Measurements from ENCODE around the gene EZH2.

EZH2 gene

DNA sequence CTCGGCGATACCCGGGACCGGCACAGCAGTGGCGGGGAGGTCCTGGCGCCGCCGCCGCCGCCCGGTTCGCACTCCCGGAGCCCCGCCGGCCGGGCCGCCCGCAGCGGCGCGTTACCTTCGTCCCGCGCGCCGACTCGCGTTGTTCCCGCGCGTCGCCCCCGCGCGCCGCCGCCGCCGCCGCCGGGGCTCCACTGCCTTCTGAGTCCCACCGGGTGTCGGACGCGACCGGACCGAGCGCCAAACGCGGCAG is at the start of gene EZH2:
TSS of gene EZH2 (minus strand) at position 243 of the 250 bp plus-strand sequence. CDS start 36,993 bp downstream, outside the sequence.
- DNase-seq, result no peak

DNA sequence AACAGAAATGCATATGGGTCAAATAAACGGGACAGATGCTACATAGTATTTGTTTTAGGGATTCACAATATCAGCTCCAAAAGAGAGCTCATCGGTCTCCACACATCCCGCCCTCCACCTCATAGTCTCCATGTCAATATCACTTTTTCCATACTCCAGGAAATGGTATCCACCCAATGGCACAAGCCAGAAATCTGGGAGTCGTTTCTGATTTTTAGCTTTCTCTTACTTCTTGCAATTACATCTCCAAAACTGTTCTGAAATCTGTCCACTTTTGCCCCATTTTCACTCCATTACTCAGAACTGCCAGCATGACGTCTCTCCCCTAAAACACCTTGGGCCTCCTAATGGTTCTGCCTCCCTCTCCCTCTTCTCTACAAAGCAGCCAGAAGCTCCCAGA is 47.4 kb upstream of the EZH2 start:
- DNase-seq, result no peak

DNA sequence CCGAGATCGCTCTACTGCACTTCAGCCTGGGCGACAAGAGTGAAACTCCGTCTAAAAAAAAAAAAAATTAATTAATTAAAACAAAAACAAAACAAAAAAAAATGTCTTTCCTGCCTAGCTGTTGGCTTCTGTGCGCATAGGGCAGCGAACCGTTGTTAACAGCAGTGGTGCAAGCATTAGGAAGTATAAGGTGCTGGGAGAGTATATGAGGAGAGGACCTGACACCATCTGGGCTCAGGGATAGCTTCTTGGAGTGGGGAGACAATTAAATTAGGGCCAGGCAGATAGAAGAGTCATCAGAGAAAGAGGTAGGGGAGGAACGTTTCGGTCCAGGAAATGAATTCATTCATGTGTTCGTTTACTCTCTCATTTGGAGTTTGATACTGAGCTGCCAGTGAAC is 46.2 kb upstream of the EZH2 start:
- DNase-seq, result no peak

DNA sequence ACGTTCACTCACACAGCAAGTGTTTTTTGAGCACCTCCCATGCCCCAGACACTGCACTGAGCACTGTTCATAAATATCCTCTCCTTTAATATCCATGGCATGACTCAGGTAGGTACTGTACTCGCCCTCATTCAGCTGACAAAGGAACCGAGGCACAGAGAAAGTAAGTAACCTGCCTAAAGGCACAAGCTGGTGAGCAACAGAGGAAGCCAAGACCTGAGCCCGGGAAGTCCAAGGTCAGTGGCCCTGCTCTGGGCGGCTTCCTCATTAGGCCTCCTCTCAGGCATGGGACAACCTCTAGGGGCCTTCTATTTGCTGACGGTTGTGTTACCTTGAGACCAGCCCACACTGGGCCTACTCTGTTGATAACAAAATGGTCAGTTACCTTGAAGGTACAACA is 45.1 kb upstream of the EZH2 start:
- no peak for DNase-seq

DNA sequence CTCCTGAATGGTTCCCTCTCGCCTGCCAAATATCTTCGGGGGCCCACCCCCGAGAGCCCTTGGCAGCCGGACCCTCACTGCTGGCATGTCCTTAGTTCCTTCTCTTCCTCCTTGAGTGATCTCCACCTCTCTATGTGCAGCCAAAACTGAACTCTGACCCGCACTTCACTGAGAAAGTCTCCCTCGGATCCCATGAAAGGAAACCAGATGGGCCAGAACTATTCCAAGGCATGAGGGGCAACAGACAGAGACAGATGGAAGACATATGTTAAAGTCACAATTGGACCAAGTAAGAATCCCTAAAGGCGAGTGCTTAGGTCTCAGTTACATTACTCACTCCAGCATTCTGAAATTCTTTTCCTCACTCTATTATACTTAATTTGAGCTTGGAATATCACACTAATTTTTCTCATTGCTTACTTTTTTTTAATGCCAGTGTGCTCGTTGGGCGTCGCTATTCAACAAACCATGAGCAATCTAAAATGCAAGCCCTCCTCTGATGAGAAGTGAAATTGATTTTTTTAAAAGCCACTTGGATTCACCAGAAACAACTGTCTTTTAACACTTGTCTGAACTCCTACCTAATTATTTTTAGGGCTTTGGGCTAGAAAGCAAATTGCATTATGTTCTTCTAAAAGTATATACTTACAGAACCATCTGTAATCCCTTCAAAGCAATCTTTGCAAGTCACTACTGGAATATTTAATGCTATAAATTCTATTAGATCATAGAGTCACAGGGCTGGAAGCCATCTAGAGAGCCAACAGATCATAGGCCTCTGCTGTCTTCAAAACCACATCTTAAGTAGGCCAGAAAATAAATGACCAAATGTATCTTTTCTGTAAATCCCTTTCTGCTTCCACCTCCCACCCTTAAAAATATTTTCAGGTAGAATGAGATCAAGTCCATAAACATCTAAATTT is 43.3 kb upstream of the EZH2 start:
- DNase-seq, result no peak

DNA sequence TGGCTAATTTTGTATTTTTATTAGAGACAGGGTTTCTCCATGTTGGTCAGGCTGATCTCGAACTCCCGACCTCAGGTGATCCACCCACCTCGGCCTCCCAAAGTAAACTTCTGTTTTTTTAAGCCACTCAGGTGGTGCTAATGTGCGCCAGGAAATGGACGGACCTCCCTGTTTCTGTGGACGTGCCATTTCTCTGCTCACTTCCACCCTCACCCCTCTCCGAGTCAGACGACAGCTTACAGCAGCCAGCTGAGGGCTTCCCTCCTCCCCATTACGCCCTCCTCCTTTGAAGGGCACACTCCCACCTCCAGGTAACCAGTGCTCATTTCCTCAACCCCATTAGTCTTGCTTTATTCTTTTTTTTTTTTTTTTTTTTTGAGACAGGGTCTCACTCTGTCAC is 41.7 kb upstream of the EZH2 start:
- DNase-seq, result no peak

DNA sequence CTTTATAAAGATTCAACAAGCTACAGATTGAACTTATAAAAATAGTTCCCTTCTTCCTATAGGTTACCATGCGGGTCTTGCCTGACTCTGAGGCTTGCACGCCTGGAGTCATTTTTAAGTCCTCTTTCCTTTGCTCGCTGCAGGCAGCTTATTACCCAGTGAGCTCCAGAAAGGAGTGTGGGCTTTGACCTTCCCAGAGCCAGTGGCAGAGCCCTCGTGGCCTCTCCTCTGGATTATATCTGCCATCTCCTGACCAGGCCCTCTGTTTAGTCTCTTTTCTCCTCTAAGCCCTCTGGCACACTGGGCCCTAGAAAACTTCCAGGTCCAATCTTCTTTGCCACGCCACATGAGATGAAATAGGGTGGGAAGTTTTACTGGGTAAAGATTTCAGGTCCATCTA is 39.9 kb upstream of the EZH2 start:
- DNase-seq, result no peak

DNA sequence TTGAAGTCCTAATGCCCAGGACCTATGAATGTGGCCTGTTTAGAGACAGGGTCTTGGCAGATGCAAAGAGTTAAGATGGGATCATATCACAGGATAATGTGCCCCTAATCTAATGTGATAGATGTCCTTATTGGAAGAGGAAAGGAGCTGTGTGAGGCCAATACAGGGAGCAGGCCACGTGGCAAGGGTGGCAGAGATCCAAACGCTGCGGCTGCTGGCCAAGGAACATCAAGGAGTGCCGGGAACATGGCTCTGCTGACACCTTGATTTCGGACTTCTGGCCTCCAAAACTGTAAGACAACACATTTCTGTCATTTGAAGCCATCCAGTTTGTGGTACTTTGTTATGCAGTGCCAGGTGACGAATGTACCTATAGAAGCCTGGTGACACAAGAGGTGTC is 37.7 kb upstream of the EZH2 start:
- DNase-seq, result no peak

DNA sequence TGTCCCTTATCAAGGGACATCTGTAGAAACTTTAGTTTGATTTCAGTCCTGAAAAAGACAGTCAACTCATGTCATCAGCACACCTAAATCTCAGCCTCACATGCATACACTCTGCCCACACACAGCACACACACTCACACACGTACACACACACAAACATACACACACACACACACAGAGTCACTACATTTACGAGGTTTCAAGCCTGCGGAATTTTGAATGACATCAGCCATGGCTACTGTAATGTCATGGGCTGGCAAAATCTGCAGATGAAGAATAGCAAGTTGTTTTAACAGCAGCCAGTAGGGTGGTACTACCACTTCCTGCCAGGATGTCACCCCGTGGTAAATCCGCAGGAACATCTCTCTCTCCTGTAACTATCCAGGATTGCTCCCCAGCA is 37.1 kb upstream of the EZH2 start:
- peak in 1 of 2 experiments; percentile 18 for DNase-seq

DNA sequence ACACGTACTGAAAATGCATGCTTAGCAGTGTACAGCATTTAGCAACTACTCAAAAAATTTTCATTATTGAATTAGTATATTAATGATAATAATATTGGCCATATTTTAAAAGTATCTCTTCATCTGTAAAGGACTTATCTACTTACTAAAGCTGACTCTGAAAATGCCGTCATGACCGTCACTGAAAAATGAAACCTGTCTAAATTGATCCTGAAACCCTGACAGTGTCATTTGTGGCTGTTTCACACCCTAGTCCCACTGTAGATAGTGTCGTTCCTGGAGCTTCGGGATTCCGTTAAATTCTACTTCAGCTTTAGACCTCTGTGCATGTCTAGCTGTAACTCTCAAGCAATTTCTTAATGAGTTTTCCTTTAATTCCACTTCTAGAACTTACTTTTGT is 35.8 kb upstream of the EZH2 start:
- DNase-seq, result peak in 1 of 2 experiments; percentile 3

DNA sequence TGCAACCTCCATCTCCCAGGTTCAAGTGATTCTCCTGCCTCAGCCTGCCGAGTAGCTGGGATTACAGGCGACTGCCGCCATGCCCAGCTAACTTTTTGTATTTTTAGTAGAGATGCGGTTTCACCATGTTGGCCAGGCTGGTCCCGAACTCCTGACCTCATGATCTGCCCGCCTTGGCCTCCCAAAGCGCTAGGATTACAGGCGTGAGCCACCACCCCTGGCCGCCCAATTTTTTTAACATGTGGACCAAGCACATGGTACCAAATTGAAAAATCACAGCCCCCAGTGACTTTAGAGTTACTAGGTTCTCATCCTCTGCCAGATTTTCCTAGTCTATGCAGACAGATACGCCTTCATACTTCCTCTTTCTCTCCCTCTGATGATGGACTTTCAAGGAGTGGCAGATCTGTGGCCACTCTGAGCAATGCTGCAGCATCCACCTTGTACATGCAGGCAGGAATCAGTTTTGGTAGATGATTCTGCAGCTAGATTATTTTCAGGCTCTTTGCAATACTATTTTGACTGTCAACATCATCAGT is 34.0 kb upstream of the EZH2 start:
- peak; percentile 4 to 6 for DNase-seq

DNA sequence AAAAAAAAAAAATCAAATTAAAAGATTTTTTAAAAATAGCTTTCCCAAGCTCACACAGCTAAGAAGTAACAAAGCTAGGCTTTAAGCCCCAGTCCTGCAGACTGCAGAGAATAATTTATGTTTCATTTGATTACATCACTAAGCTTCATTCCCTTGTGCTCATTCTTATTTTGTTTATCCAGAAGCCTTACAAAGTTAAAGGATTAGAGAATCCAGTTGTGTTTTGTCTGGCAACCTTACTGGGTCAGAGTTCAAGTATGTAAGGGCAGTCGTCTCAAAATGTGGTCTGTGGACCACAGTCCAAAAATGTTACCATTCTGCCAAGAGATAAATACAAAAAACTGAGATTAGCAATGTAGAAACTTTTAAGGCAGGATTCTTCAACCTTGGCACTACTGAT is 32.1 kb upstream of the EZH2 start:
- DNase-seq, result no peak

DNA sequence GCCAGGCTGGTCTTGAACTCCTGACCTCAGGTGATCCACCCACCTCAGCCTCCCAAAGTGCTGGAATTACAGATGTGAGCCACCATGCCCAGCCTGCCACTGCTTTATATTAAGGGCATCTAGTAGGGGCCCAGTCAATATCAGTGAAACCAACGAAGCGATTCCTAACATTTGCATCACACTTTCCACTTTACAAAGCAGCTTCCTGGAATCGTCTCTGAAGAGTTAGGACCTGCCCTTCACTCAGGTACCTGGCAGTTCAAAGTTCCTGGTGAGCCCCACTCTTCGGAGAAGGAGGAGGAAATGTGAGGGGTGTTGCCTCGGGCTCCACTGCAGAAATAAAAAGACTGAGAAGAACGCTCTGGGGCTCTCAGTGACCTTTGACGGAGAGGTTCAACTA is 31.1 kb upstream of the EZH2 start:
- peak; percentile 47 to 55 for DNase-seq

DNA sequence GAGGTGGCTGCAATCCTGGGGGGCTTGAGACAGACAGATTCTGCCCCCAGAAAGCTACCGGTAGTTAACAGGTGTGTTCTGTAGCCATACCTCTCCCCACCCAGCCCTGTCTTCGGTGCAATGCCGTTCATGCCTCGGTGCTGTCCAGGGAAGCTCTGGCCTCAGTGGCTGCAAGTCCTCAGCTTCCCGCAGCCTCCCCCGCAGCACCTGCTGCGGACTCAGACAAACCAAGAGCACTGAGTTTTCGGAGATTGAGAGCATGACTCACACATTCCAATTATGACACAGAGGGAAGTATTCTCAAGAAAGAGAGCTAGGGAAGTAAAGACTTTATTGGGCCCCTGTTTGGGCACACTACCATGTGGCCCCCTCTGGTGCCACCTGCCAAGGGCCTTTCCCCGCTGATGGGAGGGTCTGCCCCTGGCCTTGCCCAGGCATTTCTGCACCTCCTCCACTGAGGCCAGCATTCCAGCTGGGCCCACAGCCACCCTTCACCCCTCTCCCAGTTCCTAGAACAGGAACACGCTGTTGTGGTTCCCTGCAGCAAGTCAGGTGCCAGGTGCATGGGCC is 30.2 kb upstream of the EZH2 start:
- peak; percentile 78 to 79 for DNase-seq

DNA sequence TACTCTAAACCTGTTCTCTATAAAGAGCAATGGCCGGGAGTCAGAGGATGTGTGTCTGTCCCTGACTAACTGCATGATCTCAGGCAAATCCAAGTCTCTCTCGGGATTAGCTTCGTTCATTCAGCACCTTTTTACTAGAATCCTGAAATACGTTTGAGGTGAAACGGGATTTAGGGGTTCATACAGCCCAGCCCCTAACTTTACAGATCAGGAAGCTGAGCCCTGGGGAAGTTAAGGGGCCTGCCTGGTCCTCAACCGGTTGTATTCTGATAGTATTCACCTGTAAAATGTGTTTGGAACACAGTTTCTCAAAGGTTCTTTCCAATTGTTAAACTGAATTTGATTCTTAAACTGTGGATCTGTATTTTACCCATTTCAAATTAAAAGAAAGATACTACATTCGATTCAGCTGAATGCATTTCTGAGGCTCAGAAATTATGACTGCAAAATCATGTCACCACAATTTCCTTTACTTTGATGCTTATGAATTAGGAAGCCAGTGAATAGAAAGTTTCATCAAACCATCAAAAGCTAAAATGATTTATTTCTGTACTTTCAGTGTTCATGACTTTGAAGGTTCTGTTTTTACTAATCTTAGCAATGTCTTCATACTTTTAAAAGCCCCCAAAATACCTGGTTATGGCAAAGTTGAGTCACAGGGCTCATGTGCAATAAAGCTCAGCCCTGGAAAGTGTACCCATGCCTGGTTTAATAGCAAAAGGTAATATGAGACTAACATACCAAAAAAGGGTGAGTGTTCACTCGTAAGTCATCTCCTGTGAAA is 28.9 kb upstream of the EZH2 start:
- DNase-seq, result peak; percentile 41 to 55

DNA sequence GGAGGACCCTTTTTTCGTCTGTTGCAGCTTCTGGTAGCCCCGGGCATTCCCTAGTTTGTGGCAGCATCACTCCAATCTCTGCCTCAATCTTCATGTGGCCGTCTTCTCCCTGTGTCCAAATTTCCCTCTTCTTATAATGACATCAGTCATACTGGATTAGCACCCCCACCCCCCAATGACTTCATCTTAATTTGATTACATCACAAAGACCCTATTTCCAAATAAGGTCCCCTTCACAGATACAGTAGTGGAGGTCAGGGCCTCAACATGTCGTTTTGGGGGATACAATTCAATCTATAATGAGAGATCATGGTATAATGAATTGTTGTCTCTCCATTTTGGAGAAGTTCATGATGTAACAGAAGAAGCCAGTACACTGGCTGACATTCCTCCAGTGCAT is 28.1 kb upstream of the EZH2 start:
- peak; percentile 20 to 23 for DNase-seq

DNA sequence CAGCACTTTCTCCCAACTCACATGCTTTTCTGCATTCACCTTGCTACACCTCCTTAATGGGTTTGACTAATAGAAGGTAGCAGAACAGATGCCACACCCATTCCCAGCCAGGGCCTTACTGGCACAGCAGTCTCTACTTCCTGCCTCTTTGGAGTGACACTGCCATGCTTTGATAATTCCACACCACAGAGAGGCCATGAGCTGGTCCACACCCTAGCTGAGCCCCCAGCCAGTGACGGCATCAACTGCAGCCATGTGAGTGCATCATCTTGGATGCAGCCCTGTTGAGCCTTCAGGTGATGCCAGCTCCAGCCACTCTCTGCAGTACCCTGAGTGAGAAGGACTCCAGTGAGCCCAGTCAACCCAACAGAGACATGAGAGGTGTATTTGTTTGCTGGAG is 27.5 kb upstream of the EZH2 start:
- peak; percentile 53 for DNase-seq

DNA sequence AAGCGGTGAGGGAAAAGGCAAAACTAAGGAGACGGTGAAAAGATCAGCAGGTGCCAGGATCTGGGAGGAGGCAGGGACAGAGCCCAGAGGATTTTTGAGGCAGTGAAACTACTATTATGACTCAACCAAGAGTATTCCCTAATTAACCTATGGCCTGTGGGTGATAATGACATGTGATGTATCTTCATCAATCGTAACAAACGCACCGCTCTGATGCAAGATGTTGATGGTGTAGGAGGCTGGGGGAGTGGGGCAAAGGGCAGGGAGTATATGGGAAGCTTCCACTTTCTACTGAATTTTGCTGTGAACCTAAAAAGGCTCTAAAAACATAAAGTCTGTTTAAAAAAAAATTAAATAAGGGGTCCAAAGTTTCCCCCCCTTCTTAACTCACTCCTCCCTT is 25.5 kb upstream of the EZH2 start:
- peak in 1 of 2 experiments; percentile 12 for DNase-seq

DNA sequence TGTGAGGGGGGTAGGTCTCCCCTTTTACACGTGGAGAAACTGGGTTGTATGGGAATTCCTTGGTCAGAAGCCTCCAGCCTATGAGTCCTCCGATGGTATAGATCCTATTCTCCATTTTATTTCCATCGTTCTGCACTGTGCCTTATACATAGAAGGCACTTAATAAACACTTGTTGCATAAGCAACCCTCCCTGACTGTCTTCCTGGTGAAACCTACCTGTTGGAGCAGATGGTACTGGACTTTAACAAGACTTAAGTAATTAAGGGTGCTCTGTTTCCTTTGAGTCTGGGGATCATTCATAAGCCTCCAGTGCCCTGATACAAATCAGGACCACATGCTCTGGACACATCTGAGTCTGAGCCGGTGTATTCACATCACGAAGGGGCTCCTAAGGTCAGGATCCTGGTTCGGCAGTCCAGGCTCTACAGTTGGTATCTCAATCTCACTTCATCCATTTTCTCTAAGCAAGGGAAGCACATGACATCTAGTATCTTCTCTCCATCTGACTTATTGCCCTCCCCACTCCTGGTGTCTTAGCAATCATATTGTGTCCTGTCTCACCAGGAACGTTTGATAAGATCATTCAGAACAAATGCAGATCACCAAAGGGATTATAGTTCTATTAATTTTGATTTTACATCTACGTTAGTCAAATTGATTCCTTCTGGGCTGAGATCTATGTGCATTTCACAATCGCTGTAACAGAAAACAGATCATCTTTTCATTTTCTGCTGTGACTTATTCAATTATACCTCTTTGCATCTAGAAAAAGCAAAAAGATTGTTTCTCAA is 22.8 kb upstream of the EZH2 start:
- DNase-seq, result peak in 1 of 2 experiments; percentile 11

DNA sequence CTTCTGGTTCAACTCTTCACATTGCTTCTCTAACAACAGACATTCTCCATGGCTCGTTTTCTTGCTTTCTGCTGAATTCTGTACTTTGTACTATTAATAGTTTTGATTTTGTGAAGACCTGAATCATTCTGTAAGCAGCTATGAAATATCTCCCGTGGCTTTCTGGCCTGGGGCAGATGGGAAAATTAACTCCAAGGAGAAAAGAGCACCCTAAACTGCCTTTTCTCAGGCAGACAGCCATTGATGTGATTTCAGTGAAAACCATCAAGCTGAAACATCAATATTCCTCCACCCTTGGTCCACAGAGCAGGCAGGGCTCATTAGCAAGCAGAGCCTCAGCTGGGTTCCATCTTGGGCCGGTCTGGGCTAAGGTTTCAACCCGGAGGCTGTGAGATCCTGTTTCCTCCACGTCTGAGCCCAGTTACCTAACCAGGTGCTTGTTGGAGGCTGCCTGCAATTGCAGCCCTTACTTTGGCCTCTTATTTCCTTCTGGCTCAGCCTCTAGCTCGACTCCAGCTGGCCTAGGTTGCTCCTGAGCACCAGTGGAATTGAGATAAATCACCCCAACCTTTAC is 21.1 kb upstream of the EZH2 start:
- no peak for DNase-seq

DNA sequence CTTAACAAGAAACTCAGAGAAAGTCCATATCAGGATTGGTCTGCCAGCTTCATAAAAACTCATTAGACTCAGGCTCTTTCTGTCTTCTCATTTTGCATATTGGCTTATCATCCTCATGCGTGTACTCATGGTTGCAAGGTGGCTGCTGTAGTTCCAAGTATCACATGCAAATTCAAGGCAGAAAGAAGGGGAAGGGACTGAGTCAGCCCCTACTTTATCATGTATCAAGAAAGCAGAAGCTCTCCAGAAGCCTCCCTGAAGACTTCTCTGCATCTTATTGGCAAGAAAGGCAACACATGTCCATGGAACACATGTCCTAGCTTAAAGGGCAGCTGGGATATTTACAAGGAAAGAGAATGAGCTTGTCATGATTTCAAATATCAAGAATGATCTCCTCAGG is 19.4 kb upstream of the EZH2 start:
- no peak for DNase-seq

DNA sequence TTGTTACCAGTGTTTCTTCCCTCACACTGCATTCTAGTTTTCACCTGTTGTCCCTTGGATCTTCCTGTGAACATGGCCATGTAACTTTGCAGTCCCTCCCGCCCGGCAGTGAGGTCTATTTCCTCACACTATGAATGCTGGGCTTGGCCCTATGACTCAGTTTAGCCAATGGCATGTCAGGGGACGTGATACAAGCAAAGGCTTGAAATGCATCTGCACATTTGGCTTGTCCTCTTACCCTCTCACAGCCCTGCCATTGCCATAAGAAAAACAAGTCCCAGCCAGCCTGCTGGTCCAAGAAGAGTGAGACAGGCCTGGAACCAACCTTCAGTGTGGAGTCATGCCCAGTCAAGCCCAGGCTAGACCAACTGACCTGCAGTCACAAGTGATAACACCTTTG is 17.1 kb upstream of the EZH2 start:
- DNase-seq, result no peak

All from activated T-cell treated with anti-CD3 and anti-CD28 coated beads, Interleukin-2, amount 50 U/mL, for 48 hours (primary cell).